ENCODE data around the gene GJB5.

The GJB5 gene

GRCh38 chr1:34800214-34800613, 45.4 kb downstream of the GJB5 start:
- no peak for DNase-seq (ENCODE audit: extremely low read depth, low read depth)
- TF ChIP-seq CTCF (IDR thresholded peaks at IDR 0.05; ENCODE audit: low read depth, low read length) = no peak

DNA sequence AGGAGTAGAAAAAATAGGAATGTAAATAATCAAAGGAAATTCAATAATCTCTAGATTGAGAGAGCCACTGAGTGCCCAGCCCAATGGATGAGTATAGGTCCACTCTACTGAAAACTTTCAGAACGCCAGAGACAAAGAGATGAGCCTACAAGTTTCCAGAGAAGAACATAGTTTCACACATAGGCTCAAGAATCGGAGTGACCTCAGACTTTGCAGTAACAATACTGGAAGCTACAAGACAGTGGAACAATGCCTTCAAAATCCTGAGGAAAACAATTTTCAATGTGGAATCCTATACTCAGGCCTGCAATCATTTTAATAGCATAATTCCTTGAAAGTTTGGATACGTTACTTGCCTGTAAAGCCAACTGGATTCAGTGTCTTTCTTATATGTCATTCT, 48.9 kb downstream of the GJB5 start:
- no peak for TF ChIP-seq CTCF (IDR thresholded peaks at IDR 0.05; ENCODE audit: low read depth, low read length)
- DNase-seq (ENCODE audit: extremely low read depth, low read depth) = no peak

DNA sequence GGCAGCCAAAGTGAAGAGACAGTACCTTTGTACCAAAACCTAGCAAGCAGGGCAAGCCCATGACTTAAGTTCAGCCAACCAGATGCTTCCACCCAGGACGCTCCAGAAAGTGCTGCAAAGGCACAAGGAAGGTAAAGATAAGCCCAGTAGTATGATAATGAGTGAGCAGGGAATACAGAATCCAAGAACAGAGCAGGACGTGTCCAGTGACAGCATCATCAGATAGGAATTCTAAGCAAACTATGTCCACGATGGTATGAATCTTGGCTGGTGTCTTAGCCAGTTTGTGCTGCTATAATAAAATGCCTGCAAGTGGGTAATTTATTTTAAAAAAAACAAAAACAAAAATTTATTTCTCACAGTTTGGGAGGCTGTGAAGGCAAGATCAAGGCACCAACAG, 51.5 kb downstream of the GJB5 start:
- no peak for DNase-seq (ENCODE audit: extremely low read depth, low read depth)
- no peak for TF ChIP-seq CTCF (IDR thresholded peaks at IDR 0.05; ENCODE audit: low read depth, low read length)
